Right atrium auricular region (tissue), 2 donors: Measurements from ENCODE around the gene SP7. TPM values are rescaled to one million over a fixed set of nuclear protein-coding genes. Genes with fewer than 3 reads are reported as not detected.

ENCODE experiments used
- DNase-seq: peaks from one replicate; pipeline ENCODE4 v3.0.0-alpha.2; 2019; ENCODE audit warnings: low spot score
- H3K27ac ChIP-seq, 2 donors: fragments of 200-600 bp; sonication (generic); 1 replicate in 1 of 2; 2 replicates in 1 of 2; pipeline ENCODE4 v1.5.1; 2016 to 2019
- H3K27me3 ChIP-seq, 2 donors: fragments of 200-600 bp; sonication (generic); one replicate each; pipeline versions ENCODE4 v1.5.1 to v1.6.0; 2017 to 2019
- H3K36me3 ChIP-seq: fragments of 200-600 bp; sonication (generic); one replicate; pipeline ENCODE4 v1.5.1; 2016
- H3K4me1 ChIP-seq, 2 donors: fragments of 200-600 bp; sonication (generic); one replicate each; pipeline versions ENCODE4 v1.5.1 to v1.6.0; 2017 to 2019
- H3K4me3 ChIP-seq, 2 donors: fragments of 200-600 bp; sonication (generic); 1 replicate in 1 of 2; 2 replicates in 1 of 2; pipeline ENCODE4 v1.5.1; 2017 to 2019; ENCODE audit warnings: mild to moderate bottlenecking in 1 of 2, moderate library complexity in 1 of 2
- H3K9me3 ChIP-seq, 2 donors: fragments of 200-600 bp; sonication (generic); one replicate each; pipeline ENCODE4 v1.5.1; 2019
- total RNA-seq, 2 donors: library from RNA; depleted of rRNA; stranded (reverse); fragments of >200 nt; gene quantifications; one replicate each; pipeline ENCODE4 v1.1.0, GENCODE V29; 2016
- TF ChIP-seq, protein P1 (sequence below), 2 donors: fragments of 200-600 bp; sonication (generic); IDR thresholded peaks; one replicate each; pipeline ENCODE4 v1.5.1; 2019; ENCODE audit warnings: antibody characterized with exemption in 2 of 2

SP7 gene
- total RNA-seq, 2 donors from 2014 or later = not detected

DNA sequence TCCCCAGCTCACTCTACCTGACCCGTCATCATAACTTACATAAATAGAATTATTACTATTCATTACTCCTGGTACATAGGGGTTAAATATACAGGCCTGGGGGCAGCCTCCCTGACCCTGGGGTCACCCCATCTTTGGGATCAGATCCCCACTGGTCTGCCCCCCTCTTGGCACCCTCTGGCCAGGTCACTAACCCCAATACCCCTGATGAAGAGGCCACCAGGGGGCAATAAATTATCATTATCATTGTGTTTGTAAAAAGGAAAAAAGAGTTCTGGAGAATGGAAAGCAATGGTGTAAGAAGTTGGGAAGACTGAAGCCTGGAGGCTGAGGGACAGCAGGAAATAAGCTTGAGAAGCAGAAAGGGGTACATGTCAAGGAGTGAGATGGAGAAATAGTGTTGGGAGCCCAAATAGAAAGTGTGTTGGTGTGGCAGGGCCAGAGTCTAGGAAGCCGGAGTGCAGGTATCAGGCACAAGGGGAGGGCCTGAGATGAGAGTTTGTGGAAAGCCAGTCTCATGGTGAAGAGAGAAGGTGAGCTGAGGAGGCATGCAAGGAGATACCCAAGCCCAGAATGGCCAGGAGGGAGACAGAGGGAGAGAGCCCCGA, 8.6 kb downstream of the SP7 start:
- no peaks in the 10 kb centered on the region for H3K36me3 ChIP-seq
- H3K27ac ChIP-seq = no peak overlapping the region
- no peaks in the 10 kb centered on the region for H3K27me3 ChIP-seq
- TF ChIP-seq, protein P1, sequence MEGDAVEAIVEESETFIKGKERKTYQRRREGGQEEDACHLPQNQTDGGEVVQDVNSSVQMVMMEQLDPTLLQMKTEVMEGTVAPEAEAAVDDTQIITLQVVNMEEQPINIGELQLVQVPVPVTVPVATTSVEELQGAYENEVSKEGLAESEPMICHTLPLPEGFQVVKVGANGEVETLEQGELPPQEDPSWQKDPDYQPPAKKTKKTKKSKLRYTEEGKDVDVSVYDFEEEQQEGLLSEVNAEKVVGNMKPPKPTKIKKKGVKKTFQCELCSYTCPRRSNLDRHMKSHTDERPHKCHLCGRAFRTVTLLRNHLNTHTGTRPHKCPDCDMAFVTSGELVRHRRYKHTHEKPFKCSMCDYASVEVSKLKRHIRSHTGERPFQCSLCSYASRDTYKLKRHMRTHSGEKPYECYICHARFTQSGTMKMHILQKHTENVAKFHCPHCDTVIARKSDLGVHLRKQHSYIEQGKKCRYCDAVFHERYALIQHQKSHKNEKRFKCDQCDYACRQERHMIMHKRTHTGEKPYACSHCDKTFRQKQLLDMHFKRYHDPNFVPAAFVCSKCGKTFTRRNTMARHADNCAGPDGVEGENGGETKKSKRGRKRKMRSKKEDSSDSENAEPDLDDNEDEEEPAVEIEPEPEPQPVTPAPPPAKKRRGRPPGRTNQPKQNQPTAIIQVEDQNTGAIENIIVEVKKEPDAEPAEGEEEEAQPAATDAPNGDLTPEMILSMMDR (IDR thresholded peaks at IDR 0.05) = peak in 1 of 2 donors; percentile 47
- no peak overlapping the region for H3K4me3 ChIP-seq
- DNase-seq = no peak
- H3K4me1 ChIP-seq = peaks cover 0 to 18% of the 10 kb centered on the region in 2 donors
- no peaks in the 10 kb centered on the region for H3K9me3 ChIP-seq

DNA sequence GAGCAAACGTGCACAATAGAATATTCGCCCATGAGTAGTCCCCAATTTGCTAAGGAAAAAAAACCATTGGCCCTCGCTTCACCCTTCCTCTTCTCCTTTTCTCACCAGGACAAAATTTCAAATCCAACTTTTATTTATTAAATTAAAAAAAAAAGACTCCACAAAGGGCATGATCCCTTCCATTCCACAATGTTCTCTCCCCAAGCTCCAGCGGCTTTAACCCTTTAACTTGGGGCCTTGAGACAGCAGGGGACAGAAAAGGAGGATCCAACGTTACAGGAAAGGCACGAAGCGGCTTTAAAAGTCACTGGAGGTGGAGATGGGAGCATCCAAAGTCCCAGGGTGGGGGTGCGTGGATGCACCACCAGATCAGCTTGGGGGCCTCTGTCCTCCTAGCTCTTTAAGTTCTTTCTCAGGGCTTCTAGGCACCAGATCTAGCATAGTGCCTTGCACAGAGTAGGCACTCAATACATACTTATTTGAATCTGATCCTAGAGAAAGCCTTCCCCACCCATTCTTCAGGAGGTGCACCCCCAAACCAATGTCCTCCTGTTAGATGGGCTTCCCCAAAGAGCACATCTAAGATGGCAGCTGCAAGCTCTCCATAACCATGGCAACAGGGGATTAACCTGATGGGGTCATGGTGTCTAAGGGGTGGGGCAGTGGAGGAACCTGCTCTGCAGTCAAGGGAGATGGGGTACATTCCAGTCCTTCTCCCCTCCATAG, 9.5 kb downstream of the SP7 start:
- no peak overlapping the region for H3K4me3 ChIP-seq
- TF ChIP-seq, protein P1 (IDR thresholded peaks at IDR 0.05) = no peak

DNA sequence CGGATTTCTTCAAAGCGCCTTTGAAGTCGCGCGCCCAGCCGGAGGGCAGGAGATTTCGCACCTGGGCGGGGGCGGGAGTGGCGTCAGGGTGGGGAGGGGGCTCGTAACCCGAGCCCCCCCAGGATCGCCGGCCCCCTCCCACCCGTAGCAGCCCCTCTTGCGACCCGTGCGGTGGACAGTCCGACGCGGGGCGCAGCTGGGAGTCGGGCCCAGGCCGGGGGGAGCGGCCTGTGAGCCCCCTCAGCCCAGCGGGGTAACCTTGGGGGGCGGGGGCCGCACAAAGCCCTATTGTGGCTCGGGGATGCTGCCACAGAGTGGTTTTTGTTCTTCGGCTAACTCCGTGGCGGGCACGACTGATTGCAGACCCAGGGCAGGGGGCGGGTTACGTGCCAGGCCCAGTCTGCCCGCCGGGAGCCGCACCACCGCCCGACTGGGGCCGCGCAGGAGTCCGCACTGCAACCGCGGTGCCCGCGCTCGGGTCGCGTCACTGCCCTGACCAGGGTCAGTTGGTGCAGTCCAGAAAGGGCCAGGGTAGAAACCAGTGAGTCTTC, 10.6 kb downstream of the SP7 start:
- TF ChIP-seq, protein P1 (IDR thresholded peaks at IDR 0.05) = no peak
- peaks cover 0 to 29% of the 10 kb centered on the region in 2 donors for H3K4me1 ChIP-seq
- no peaks in the 10 kb centered on the region for H3K9me3 ChIP-seq
- peak; percentile 58 for DNase-seq
- no peaks in the 10 kb centered on the region for H3K36me3 ChIP-seq
- H3K4me3 ChIP-seq = peak overlapping the region; percentile 67 to 80
- peak overlapping the region; percentile 89 to 95 for H3K27ac ChIP-seq
- no peaks in the 10 kb centered on the region for H3K27me3 ChIP-seq

More for the DNA sequence above, 9.5 kb downstream of the SP7 start:
- Histone ChIP-seq H3K36me3 (no peaks in the 10 kb centered on the region), H3K27ac (no peak overlapping the region), H3K27me3 (no peaks in the 10 kb centered on the region), H3K9me3 (no peaks in the 10 kb centered on the region), H3K4me1 (peaks cover 0 to 25% of the 10 kb centered on the region in 2 donors)
- DNase-seq = no peak

DNA sequence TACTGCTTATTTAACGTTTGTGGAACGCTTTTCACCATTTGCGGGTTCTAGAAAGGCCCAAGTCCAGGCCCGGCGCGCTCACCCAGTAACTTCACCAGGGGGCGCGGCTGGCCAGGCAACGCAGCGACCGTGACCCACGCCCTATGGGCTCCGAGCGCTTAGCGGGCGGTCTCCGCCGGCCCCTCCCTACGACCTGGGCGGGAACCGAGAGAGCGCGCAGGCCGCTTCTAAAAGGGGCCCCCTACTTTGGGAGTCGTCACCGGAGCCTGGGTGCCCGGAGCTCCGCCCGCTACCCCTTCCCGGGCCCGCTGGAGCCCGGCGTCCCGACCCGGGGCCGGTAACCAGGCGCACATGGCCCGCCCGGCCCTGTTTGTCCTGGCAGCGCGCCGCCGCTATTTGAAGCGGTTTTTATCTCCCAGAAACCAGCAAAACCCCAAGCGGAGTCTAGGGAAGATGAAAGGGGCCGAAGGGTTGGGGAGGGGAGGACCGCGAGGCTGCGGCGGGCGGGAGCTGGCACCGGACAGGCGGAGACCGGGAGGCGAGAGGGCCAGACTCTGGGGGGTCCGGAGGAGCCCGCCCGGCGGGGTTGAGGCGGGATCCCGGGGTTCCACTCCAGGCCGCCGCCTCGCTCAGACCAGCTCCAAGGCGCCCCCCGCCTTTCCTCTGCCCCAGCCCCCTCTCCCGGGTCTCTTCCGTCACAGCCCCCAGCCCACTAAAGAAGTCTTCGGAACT, 11.2 kb downstream of the SP7 start:
- Histone ChIP-seq H3K4me1 (peaks cover 0 to 36% of the 10 kb centered on the region in 2 donors), H3K27me3 (no peaks in the 10 kb centered on the region), H3K9me3 (no peaks in the 10 kb centered on the region), H3K4me3 (peak overlapping the region; percentile 67 to 80), H3K36me3 (no peaks in the 10 kb centered on the region), H3K27ac (peak overlapping the region; percentile 89 to 95)
- peak; percentile 94 for DNase-seq
- TF ChIP-seq, protein P1 (IDR thresholded peaks at IDR 0.05) = peak; percentile 62 to 91

DNA sequence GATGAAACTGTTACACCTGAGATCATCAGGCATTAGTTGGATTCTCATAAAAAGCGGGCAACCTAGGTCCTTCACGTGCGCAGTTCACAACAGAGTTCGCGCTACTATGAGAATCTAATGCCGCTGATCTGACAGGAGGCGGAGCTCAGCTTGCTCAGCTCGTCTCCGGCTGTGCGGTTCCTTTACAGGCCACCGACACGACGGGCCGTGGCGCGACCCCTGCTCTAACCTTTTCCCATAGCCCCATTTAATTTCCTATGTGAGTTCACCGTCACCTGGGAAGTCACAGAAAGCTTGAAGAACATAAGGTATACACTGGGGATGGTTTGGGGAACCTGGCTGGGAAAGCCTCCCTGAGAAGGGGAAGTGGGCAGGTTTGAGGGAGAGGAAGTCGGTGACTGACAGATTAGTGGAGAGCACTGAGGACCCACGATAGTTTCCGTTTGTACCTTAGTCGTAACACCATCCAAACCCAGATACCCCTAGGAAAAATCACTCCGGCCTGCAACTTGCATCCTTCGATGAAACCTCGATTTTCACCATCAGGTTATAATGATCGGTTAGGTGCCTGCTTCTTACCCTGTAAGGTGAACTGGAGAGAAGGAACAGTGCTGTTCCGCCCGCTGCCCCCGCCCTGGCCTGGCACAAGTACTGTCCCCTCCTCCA, 11.9 kb downstream of the SP7 start:
- Histone ChIP-seq H3K9me3 (no peaks in the 10 kb centered on the region), H3K4me1 (peaks cover 0 to 38% of the 10 kb centered on the region in 2 donors)
- no peak for DNase-seq

More for the DNA sequence above, 11.9 kb downstream of the SP7 start:
- TF ChIP-seq, protein P1 (IDR thresholded peaks at IDR 0.05) = no peak
- H3K27me3 ChIP-seq = no peaks in the 10 kb centered on the region
- H3K27ac ChIP-seq = peak overlapping the region; percentile 89 to 95
- H3K4me3 ChIP-seq = peak overlapping the region; percentile 67 to 80
- peaks cover under 1% of the 10 kb centered on the region for H3K36me3 ChIP-seq
